Activated CD4-positive, alpha-beta T cell treated with anti-CD3 and anti-CD28 coated beads, Interleukin-2, amount 50 U/mL, for 16 hours (primary cell): Measurements from ENCODE around the gene TPSG1.
"Not testable (repeated sequence)": the region's sequence is repeated elsewhere in the genome, so short reads cannot be mapped to it uniquely, and the experiment has no call there.

Experiments
- DNase-seq: peaks from one replicate; pipeline ENCODE4 v3.0.0-alpha.2; 2020

TPSG1 gene

GRCh38 chr16:1230084-1230470, 5.0 kb upstream of the TPSG1 start, which contains the start of gene TPSB2:
Gene TPSB2, minus strand, starts transcription at chr16:1230184. Its CDS starts 233 bp downstream, at chr16:1229951.
- not testable (repeated sequence) for DNase-seq

- not testable (repeated sequence) for DNase-seq
Observed at GRCh38 chr16:1229476-1229875, 4.4 kb upstream of the TPSG1 start.

- not testable (repeated sequence) for DNase-seq
Observed at GRCh38 chr16:1228227-1228626, 3.2 kb upstream of the TPSG1 start.

GRCh38 chr16:1226692-1227091, 1.6 kb upstream of the TPSG1 start:
- DNase-seq, result not testable (repeated sequence)

- not testable (repeated sequence) for DNase-seq
Observed at GRCh38 chr16:1225728-1226311, 752 bp upstream of the TPSG1 start.

GRCh38 chr16:1224558-1224957, 510 bp downstream of the TPSG1 start:
- no peak for DNase-seq

- no peak for DNase-seq
Observed at GRCh38 chr16:1223355-1224214, 1.5 kb downstream of the TPSG1 start.

- DNase-seq, result no peak
Observed at GRCh38 chr16:1222553-1223354, 2.3 kb downstream of the TPSG1 start.

GRCh38 chr16:1221628-1222552, 3.2 kb downstream of the TPSG1 start:
- DNase-seq, result no peak

GRCh38 chr16:1220841-1221627, 4.0 kb downstream of the TPSG1 start:
- DNase-seq, result no peak

- DNase-seq, result no peak
Observed at GRCh38 chr16:1220098-1220728, 4.9 kb downstream of the TPSG1 start.

GRCh38 chr16:1218930-1219611, 6.0 kb downstream of the TPSG1 start:
- no peak for DNase-seq

GRCh38 chr16:1218061-1218929, 6.8 kb downstream of the TPSG1 start:
- DNase-seq, result no peak

- DNase-seq, result no peak
Observed at GRCh38 chr16:1217526-1217925, 7.5 kb downstream of the TPSG1 start.

GRCh38 chr16:1216681-1217400, 8.2 kb downstream of the TPSG1 start:
- DNase-seq, result no peak

GRCh38 chr16:1216296-1216619, 8.8 kb downstream of the TPSG1 start:
- DNase-seq, result no peak

- no peak for DNase-seq
Observed at GRCh38 chr16:1215574-1216295, 9.3 kb downstream of the TPSG1 start.

- DNase-seq, result no peak
Observed at GRCh38 chr16:1214719-1215118, 10.3 kb downstream of the TPSG1 start.
